ENCODE data around the gene ST6GAL1. TPM values are rescaled to one million over a fixed set of nuclear protein-coding genes. Genes with fewer than 3 reads are reported as not detected.

ST6GAL1 gene
- total and polyA plus RNA-seq, 2 of the 8 experiments (the other 6 are each of a cell fraction or from before 2014, with no cell fraction given): 62.8 to 80.9 TPM

DNA sequence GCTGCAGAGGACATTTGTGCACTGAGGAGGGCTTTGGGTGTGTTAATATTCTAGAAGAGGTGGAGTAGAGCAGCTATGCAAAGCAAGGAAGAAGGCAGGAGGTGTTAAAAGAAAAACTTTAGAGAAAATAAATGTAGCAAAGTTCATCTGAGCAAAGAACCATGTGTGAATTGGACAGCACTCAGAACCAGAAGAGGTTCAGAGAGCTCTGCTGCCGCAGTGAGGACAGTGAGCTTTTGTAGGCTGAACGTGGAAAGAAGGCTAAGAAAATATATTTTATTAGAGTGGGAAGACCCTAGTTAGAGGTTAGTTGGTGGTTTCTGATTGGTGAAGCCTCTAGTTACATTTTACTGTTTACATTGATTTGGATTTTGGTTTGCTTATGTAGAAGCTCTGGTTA lies 50.7 kb downstream of the ST6GAL1 start:
- Histone ChIP-seq H3K23ac (ENCODE audit: insufficient read length) (no peak overlapping the region), H2BK15ac (ENCODE audit: low read length) (no peak overlapping the region), H3K4me1 (replicated peaks in 1 of 4; ENCODE audit: control insufficient read depth in 3 of 4, insufficient read depth in 4 of 4, low read length in 3 of 4) (peaks cover 0 to 9% (median 5%) of the 10 kb centered on the region in 4 experiments; a peak in 6 of 7 replicates), H4K91ac (replicated peaks; ENCODE audit: insufficient read length, low read length) (no peak overlapping the region), H2AFZ (ENCODE audit: low read length) (no peak overlapping the region), H4K20me1 (replicated peaks in 1 of 2; ENCODE audit: control insufficient read depth in 1 of 2, insufficient read depth in 2 of 2, low read length in 2 of 2) (peaks cover 0 to 2% of the 10 kb centered on the region in 2 experiments), H4K5ac (ENCODE audit: insufficient read length, low read depth, low read length) (no peak overlapping the region), H3K4me3 (ENCODE audit: extremely low read depth in 1 of 4, insufficient read depth in 2 of 4, low read depth in 3 of 4, low read length in 4 of 4) (no peak overlapping the region), H2BK12ac (ENCODE audit: low read depth, low read length) (no peak overlapping the region), H3K79me1 (ENCODE audit: low read depth, low read length) (no peaks in the 10 kb centered on the region; the same call in none of the 2 replicates), H3K56ac (replicated peaks; ENCODE audit: insufficient read length, low read depth, low read length) (no peak overlapping the region), H3K9me3 (ENCODE audit: insufficient read depth in 2 of 2, low read depth in 1 of 2, low read length in 1 of 2) (no peaks in the 10 kb centered on the region), H2BK120ac (replicated peaks; ENCODE audit: low read depth, low read length) (no peak overlapping the region), H2BK20ac (ENCODE audit: low read length) (no peak overlapping the region), H2BK5ac (ENCODE audit: low read depth, low read length) (no peak overlapping the region), H3K9ac (replicated peaks in 1 of 4; ENCODE audit: extremely low read depth in 1 of 4, low read depth in 3 of 4, low read length in 3 of 4) (no peak overlapping the region), H2AK5ac (ENCODE audit: low read depth, low read length) (no peak overlapping the region), H3K27me3 (replicated peaks in 1 of 4; ENCODE audit: control insufficient read depth in 3 of 4, extremely low read depth in 1 of 4, insufficient read depth in 3 of 4, low read length in 3 of 4) (no peaks in the 10 kb centered on the region), H3K27ac (ENCODE audit: low read depth, low read length) (no peak overlapping the region), H3K4ac (replicated peaks; ENCODE audit: insufficient read length, low read depth, low read length) (no peak overlapping the region), H3K36me3 (ENCODE audit: control insufficient read depth in 2 of 4, insufficient read depth in 4 of 4, low read length in 3 of 4) (peaks cover 6 to 41% (median 20%) of the 10 kb centered on the region in 4 experiments; a peak in 6 of 8 replicates), H3K23me2 (ENCODE audit: low read depth, low read length) (no peaks in the 10 kb centered on the region), H4K8ac (ENCODE audit: extremely low read depth, insufficient read depth, low read length) (no peak overlapping the region), H3K79me2 (ENCODE audit: control insufficient read depth in 1 of 2, insufficient read depth in 2 of 2, low read length in 2 of 2) (peaks cover 0 to 18% of the 10 kb centered on the region in 2 experiments; a peak in 2 of 4 replicates), H3K14ac (ENCODE audit: insufficient read length) (no peak overlapping the region), H3K18ac (ENCODE audit: extremely low read depth, low read length) (no peak overlapping the region), H3K4me2 (ENCODE audit: insufficient read depth in 1 of 2, low read depth in 2 of 2, low read length in 2 of 2) (no peak overlapping the region)
- FAIRE-seq (no peak), DNase-seq (ENCODE audit: low read depth in 1 of 2, low spot score in 2 of 2) (no peak)
- ChIA-PET CTCF (ENCODE audit: partially characterized antibody) (interaction anchor here (1.2 to 1.5 kb wide), 4 partner anchors 10 to 131 kb away, joined by 3 to 5 read pairs (median 4); no protein-coding TSS in a partner anchor), POLR2A (ENCODE audit: partially characterized antibody) (interaction anchor here (0.6 to 1.8 kb wide), 4 partner anchors 12 to 413 kb away, joined by 3 read pairs; no protein-coding TSS in a partner anchor)
- 60% methylated on average over 2 of the region's 2 CpGs; no CpG with 5 or more reads in 1 of the 2 experiments for WGBS, 2 experiments (ENCODE audit: extremely low coverage in 1 of 2, insufficient coverage in 1 of 2, insufficient read length in 1 of 2, insufficient replicate concordance in 2 of 2, low coverage in 1 of 2, low lambda C conversion rate in 2 of 2, missing lambda C conversion rate in 1 of 2)
- no peak for TF ChIP-seq GABPA (IDR thresholded peaks at IDR 0.05; ENCODE audit: borderline replicate concordance, insufficient read depth, low read length)
- no peak for TF ChIP-seq SAP30 (IDR thresholded peaks at IDR 0.05; ENCODE audit: insufficient read depth, insufficient replicate concordance, low read length)
- no peak for TF ChIP-seq SIX5 (IDR thresholded peaks at IDR 0.05; ENCODE audit: low read depth, low read length)
- no peak for TF ChIP-seq CBX5 (IDR thresholded peaks at IDR 0.05; ENCODE audit: low read depth, low read length)
- TF ChIP-seq SIRT6 (IDR thresholded peaks at IDR 0.05; ENCODE audit: low read length): no peak
- no peak for TF ChIP-seq BCL11A (IDR thresholded peaks at IDR 0.05; ENCODE audit: low read depth in 2 of 2, low read length in 2 of 2)
- TF ChIP-seq TAF1 (IDR thresholded peaks at IDR 0.05; ENCODE audit: low read depth, low read length): no peak
- no peak for TF ChIP-seq TBP (IDR thresholded peaks at IDR 0.05; ENCODE audit: low read depth, low read length)
- TF ChIP-seq HDAC2 (IDR thresholded peaks at IDR 0.05; ENCODE audit: borderline replicate concordance in 1 of 2, low read depth in 2 of 2, low read length in 2 of 2): no peak
- TF ChIP-seq SRF (IDR thresholded peaks at IDR 0.05; ENCODE audit: low read depth, low read length): no peak
- TF ChIP-seq MAFK (IDR thresholded peaks at IDR 0.05; ENCODE audit: low read depth, low read length): no peak
- TF ChIP-seq TAF7 (optimal IDR thresholded peaks at IDR 0.05; ENCODE audit: borderline replicate concordance, low read depth, low read length): no peak
- TF ChIP-seq ASH2L (IDR thresholded peaks at IDR 0.05; ENCODE audit: low read length): no peak
- no peak for TF ChIP-seq SP1 (IDR thresholded peaks at IDR 0.05; ENCODE audit: low read depth, low read length)

All from H1 (cell line).